GM12892 (cell line): Measurements from ENCODE around the gene SLC2A6.

Experiments used
- DNase-seq: peaks from one replicate; pipeline ENCODE4 v3.0.0; 2011; ENCODE audit not compliant: insufficient read length
- FAIRE-seq: peaks from 2 replicates; lab custom pipeline; 2011; peaks lifted over from hg19 to GRCh38; lab: Jason Lieb, UNC
- POLR2A ChIP-seq: IDR thresholded peaks from 2 replicates; pipeline ENCODE4 v1.6.1; 2011; ENCODE audit warnings: low read depth, low read length, control low read depth
- POLR2AphosphoS5 ChIP-seq: IDR thresholded peaks from 2 replicates; pipeline ENCODE4 v1.6.1; 2011; ENCODE audit warnings: low read depth, low read length, control low read depth
- TAF1 ChIP-seq: IDR thresholded peaks from 2 replicates; pipeline ENCODE4 v1.6.1; 2011; ENCODE audit warnings: low read depth, mild to moderate bottlenecking, control low read depth, low read length, borderline replicate concordance

The SLC2A6 gene

GRCh38 chr9:133505901-133506652 lies 27.2 kb upstream of the SLC2A6 start:
- no peak for TF ChIP-seq TAF1
- TF ChIP-seq POLR2A = no peak
- no peak for TF ChIP-seq POLR2AphosphoS5
- no peak for FAIRE-seq
- no peak for DNase-seq

- DNase-seq = no peak
- no peak for TF ChIP-seq TAF1
- no peak for TF ChIP-seq POLR2A
- TF ChIP-seq POLR2AphosphoS5 = no peak
- FAIRE-seq = no peak
These were observed 26.4 kb upstream of the SLC2A6 start for GRCh38 chr9:133505186-133505830.

- TF ChIP-seq POLR2A (no peak), POLR2AphosphoS5 (no peak), TAF1 (no peak)
- FAIRE-seq (no peak), DNase-seq (no peak)
These were observed 23.2 kb upstream of the SLC2A6 start for GRCh38 chr9:133502112-133502511.

DNA sequence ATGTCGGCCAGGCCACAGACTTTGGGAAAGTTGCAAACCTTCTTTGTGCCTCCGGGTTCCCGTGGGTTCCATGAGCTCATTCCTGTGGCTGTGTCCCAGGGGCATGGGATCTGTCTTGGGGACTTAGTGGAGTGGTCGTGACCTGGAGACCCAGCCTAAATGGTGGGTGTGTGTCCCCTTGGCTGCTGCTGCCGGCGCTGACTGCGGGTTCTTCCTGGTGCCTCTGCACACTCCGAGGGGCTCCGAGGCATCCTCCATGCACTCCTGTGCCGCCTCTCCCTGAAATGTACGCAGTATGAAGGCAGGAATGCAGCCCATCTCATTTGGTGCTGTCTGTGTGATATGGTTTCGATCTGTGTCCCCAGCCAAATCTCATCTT lies 21.0 kb upstream of the SLC2A6 start:
- FAIRE-seq (no peak), DNase-seq (no peak)
- no peak for TF ChIP-seq TAF1
- no peak for TF ChIP-seq POLR2AphosphoS5
- no peak for TF ChIP-seq POLR2A

DNA sequence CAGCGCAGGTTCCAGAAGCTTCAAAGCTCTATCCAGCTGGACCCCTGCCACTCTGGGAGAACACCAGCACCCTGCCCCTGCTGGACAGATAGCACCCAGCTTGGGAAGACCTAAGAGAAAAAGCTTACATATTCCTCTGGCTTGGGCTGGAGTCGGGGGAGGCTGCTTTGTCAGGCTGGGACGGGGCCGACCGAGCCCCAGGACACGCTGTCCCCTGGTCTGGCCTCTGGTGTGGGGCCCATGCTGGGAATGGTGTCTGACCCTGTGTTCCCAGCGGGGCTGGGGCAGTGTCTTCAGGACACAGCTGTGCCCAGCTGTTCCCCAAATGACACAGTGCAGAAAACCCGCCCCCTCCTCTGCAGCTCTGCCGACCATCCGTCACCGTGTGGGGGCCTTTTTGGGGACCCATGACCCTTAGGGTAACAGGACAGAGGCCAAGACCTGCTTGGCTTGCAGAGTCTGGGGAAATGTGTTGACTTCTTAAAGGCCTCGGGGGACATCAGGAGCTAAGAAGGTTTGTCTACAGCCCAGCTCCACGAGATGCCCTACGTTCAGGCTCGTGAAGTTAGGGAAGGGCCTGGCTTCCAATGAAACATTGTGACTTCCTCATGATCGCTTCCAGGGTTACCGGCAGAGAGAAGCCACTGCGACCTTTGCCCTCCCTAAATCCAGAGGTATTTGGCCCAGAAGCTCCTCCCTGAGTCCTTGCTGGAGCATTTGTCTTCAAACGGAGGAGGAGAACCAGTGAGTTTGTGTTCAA lies 20.4 kb upstream of the SLC2A6 start:
- FAIRE-seq (no peak), DNase-seq (no peak)
- TF ChIP-seq POLR2A (no peak), TAF1 (no peak), POLR2AphosphoS5 (no peak)

- DNase-seq = no peak
- no peak for FAIRE-seq
These were observed 18.3 kb upstream of the SLC2A6 start for GRCh38 chr9:133496861-133497842.

GRCh38 chr9:133495327-133496293 lies 16.7 kb upstream of the SLC2A6 start:
- DNase-seq (no peak), FAIRE-seq (no peak)
- TF ChIP-seq POLR2A = no peak

More at GRCh38 chr9:133496861-133497842, 18.3 kb upstream of the SLC2A6 start:
- TF ChIP-seq POLR2AphosphoS5 = no peak
- TF ChIP-seq POLR2A = no peak
- no peak for TF ChIP-seq TAF1

DNA sequence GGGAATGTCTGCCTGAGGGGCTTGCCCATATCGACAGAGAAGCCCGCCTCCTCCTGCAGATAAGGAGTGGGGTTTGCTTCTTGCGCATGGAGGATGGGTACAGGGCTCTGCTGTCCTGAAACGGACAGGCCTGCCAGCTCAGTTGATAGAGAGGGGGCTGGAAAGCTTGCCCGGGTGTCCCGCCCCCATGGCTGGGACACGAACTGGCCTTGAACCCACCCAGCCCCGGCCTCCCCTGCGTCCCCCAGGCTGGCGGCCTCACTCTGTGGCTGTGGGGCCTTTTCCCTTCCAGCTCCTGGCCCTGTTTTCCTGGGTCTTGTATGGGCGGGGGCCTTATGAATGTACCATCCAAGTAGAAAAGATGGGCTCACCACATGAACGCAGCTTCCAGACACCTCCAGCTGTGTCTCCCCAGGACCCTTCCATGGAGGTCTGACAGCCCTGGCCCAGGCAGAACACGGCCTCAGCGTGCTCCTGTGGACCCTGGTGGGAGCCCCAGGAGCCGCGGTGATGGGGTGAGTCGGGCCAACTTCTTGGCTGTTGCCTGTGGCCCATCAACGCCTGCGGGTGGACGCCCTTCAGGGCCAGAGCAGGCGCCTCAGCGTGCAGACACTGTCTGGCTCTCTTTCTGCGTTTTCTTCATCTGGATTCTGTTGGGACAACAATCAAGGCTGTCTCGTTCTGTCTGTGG lies 15.9 kb upstream of the SLC2A6 start:
- no peak for TF ChIP-seq POLR2A
- TF ChIP-seq POLR2AphosphoS5 = no peak
- no peak for TF ChIP-seq TAF1
- no peak for FAIRE-seq
- no peak for DNase-seq

GRCh38 chr9:133493845-133494540 lies 15.1 kb upstream of the SLC2A6 start:
- no peak for TF ChIP-seq TAF1
- no peak for TF ChIP-seq POLR2A
- no peak for TF ChIP-seq POLR2AphosphoS5
- DNase-seq = no peak
- FAIRE-seq = no peak
